ENCODE data around the gene EFCAB8.

EFCAB8 gene

GRCh38 chr20:32917191-32917950, 58.6 kb downstream of the EFCAB8 start:
- H3K9ac ChIP-seq (ENCODE audit: low read depth, low read length) = no peak overlapping the region
- no peak overlapping the region for H3K27ac ChIP-seq (ENCODE audit: low read depth, low read length)
- no peak overlapping the region for H3K4me3 ChIP-seq (ENCODE audit: low read length)
- 84% methylated on average over 9 of the region's 9 CpGs for WGBS
- H3K27me3 ChIP-seq (ENCODE audit: insufficient read depth, low read length) = no peaks in the 10 kb centered on the region
- H3K36me3 ChIP-seq (ENCODE audit: insufficient read depth, low read length) = no peaks in the 10 kb centered on the region
- peaks cover 10% of the 10 kb centered on the region for H3K9me3 ChIP-seq (ENCODE audit: insufficient read depth, low read depth, low read length)
- no peaks in the 10 kb centered on the region for H3K4me1 ChIP-seq (ENCODE audit: insufficient read depth, low read length)

- Histone ChIP-seq H3K4me1 (ENCODE audit: insufficient read depth, low read length) (no peaks in the 10 kb centered on the region), H3K27ac (ENCODE audit: low read depth, low read length) (no peak overlapping the region), H3K9ac (ENCODE audit: low read depth, low read length) (no peak overlapping the region), H3K4me3 (ENCODE audit: low read length) (no peak overlapping the region), H3K9me3 (ENCODE audit: insufficient read depth, low read depth, low read length) (peaks cover 10% of the 10 kb centered on the region), H3K27me3 (ENCODE audit: insufficient read depth, low read length) (no peaks in the 10 kb centered on the region), H3K36me3 (ENCODE audit: insufficient read depth, low read length) (no peaks in the 10 kb centered on the region)
- 89% methylated on average over 12 of the region's 12 CpGs for WGBS
Observed at GRCh38 chr20:32918296-32918695, 59.6 kb downstream of the EFCAB8 start.

GRCh38 chr20:32918751-32919150, 60.0 kb downstream of the EFCAB8 start:
- Histone ChIP-seq H3K36me3 (ENCODE audit: insufficient read depth, low read length) (no peaks in the 10 kb centered on the region), H3K27ac (ENCODE audit: low read depth, low read length) (no peak overlapping the region), H3K9me3 (ENCODE audit: insufficient read depth, low read depth, low read length) (peaks cover 10% of the 10 kb centered on the region), H3K9ac (ENCODE audit: low read depth, low read length) (no peak overlapping the region), H3K4me3 (ENCODE audit: low read length) (no peak overlapping the region), H3K27me3 (ENCODE audit: insufficient read depth, low read length) (no peaks in the 10 kb centered on the region), H3K4me1 (ENCODE audit: insufficient read depth, low read length) (no peaks in the 10 kb centered on the region)
- 100% methylated on average over 1 of the region's 1 CpG for WGBS

GRCh38 chr20:32920066-32920465, 61.3 kb downstream of the EFCAB8 start:
- Histone ChIP-seq H3K9ac (ENCODE audit: low read depth, low read length) (no peak overlapping the region), H3K27ac (ENCODE audit: low read depth, low read length) (no peak overlapping the region), H3K9me3 (ENCODE audit: insufficient read depth, low read depth, low read length) (peaks cover 9% of the 10 kb centered on the region), H3K4me3 (ENCODE audit: low read length) (no peak overlapping the region), H3K4me1 (ENCODE audit: insufficient read depth, low read length) (no peaks in the 10 kb centered on the region), H3K27me3 (ENCODE audit: insufficient read depth, low read length) (no peaks in the 10 kb centered on the region), H3K36me3 (ENCODE audit: insufficient read depth, low read length) (no peaks in the 10 kb centered on the region)
- WGBS = 92% methylated on average over 12 of the region's 12 CpGs

- no peak overlapping the region for H3K27ac ChIP-seq (ENCODE audit: low read depth, low read length)
- WGBS = 85% methylated on average over 4 of the region's 6 CpGs
- peaks cover 3% of the 10 kb centered on the region for H3K9me3 ChIP-seq (ENCODE audit: insufficient read depth, low read depth, low read length)
- H3K4me1 ChIP-seq (ENCODE audit: insufficient read depth, low read length) = no peaks in the 10 kb centered on the region
- no peak overlapping the region for H3K9ac ChIP-seq (ENCODE audit: low read depth, low read length)
- H3K4me3 ChIP-seq (ENCODE audit: low read length) = no peak overlapping the region
- H3K36me3 ChIP-seq (ENCODE audit: insufficient read depth, low read length) = no peaks in the 10 kb centered on the region
- no peaks in the 10 kb centered on the region for H3K27me3 ChIP-seq (ENCODE audit: insufficient read depth, low read length)
Observed at GRCh38 chr20:32920530-32921298, 62.0 kb downstream of the EFCAB8 start.

GRCh38 chr20:32922466-32922865, 63.7 kb downstream of the EFCAB8 start:
- H3K27me3 ChIP-seq (ENCODE audit: insufficient read depth, low read length) = no peaks in the 10 kb centered on the region
- 89% methylated on average over 3 of the region's 3 CpGs for WGBS

GRCh38 chr20:32924781-32925180, 66.1 kb downstream of the EFCAB8 start:
- H3K27me3 ChIP-seq (ENCODE audit: insufficient read depth, low read length) = no peaks in the 10 kb centered on the region
- H3K4me3 ChIP-seq (ENCODE audit: low read length) = no peak overlapping the region
- H3K9me3 ChIP-seq (ENCODE audit: insufficient read depth, low read depth, low read length) = no peaks in the 10 kb centered on the region
- H3K36me3 ChIP-seq (ENCODE audit: insufficient read depth, low read length) = no peaks in the 10 kb centered on the region
- no peak overlapping the region for H3K27ac ChIP-seq (ENCODE audit: low read depth, low read length)
- WGBS = 93% methylated on average over 1 of the region's 1 CpG
- no peaks in the 10 kb centered on the region for H3K4me1 ChIP-seq (ENCODE audit: insufficient read depth, low read length)
- H3K9ac ChIP-seq (ENCODE audit: low read depth, low read length) = no peak overlapping the region

More at GRCh38 chr20:32922466-32922865, 63.7 kb downstream of the EFCAB8 start:
- Histone ChIP-seq H3K9ac (ENCODE audit: low read depth, low read length) (no peak overlapping the region), H3K4me1 (ENCODE audit: insufficient read depth, low read length) (no peaks in the 10 kb centered on the region), H3K4me3 (ENCODE audit: low read length) (no peak overlapping the region), H3K9me3 (ENCODE audit: insufficient read depth, low read depth, low read length) (no peaks in the 10 kb centered on the region), H3K27ac (ENCODE audit: low read depth, low read length) (no peak overlapping the region), H3K36me3 (ENCODE audit: insufficient read depth, low read length) (no peaks in the 10 kb centered on the region)

GRCh38 chr20:32925481-32926196, 66.9 kb downstream of the EFCAB8 start:
- no peaks in the 10 kb centered on the region for H3K27me3 ChIP-seq (ENCODE audit: insufficient read depth, low read length)
- 91% methylated on average over 17 of the region's 17 CpGs for WGBS
- no peak overlapping the region for H3K27ac ChIP-seq (ENCODE audit: low read depth, low read length)
- no peaks in the 10 kb centered on the region for H3K36me3 ChIP-seq (ENCODE audit: insufficient read depth, low read length)
- no peak overlapping the region for H3K9ac ChIP-seq (ENCODE audit: low read depth, low read length)
- no peak overlapping the region for H3K4me3 ChIP-seq (ENCODE audit: low read length)
- H3K9me3 ChIP-seq (ENCODE audit: insufficient read depth, low read depth, low read length) = no peaks in the 10 kb centered on the region
- H3K4me1 ChIP-seq (ENCODE audit: insufficient read depth, low read length) = no peaks in the 10 kb centered on the region

GRCh38 chr20:32929162-32929561, 70.4 kb downstream of the EFCAB8 start:
- H3K36me3 ChIP-seq (ENCODE audit: insufficient read depth, low read length) = no peaks in the 10 kb centered on the region
- H3K9me3 ChIP-seq (ENCODE audit: insufficient read depth, low read depth, low read length) = no peaks in the 10 kb centered on the region
- H3K4me1 ChIP-seq (ENCODE audit: insufficient read depth, low read length) = no peaks in the 10 kb centered on the region
- no peaks in the 10 kb centered on the region for H3K27me3 ChIP-seq (ENCODE audit: insufficient read depth, low read length)
- H3K4me3 ChIP-seq (ENCODE audit: low read length) = no peak overlapping the region
- H3K9ac ChIP-seq (ENCODE audit: low read depth, low read length) = no peak overlapping the region
- 96% methylated on average over 2 of the region's 3 CpGs for WGBS
- H3K27ac ChIP-seq (ENCODE audit: low read depth, low read length) = no peak overlapping the region

- Histone ChIP-seq H3K27me3 (ENCODE audit: insufficient read depth, low read length) (no peaks in the 10 kb centered on the region), H3K36me3 (ENCODE audit: insufficient read depth, low read length) (no peaks in the 10 kb centered on the region), H3K9me3 (ENCODE audit: insufficient read depth, low read depth, low read length) (no peaks in the 10 kb centered on the region), H3K4me3 (ENCODE audit: low read length) (no peak overlapping the region), H3K9ac (ENCODE audit: low read depth, low read length) (no peak overlapping the region), H3K4me1 (ENCODE audit: insufficient read depth, low read length) (no peaks in the 10 kb centered on the region), H3K27ac (ENCODE audit: low read depth, low read length) (no peak overlapping the region)
- 82% methylated on average over 10 of the region's 10 CpGs for WGBS
Observed at GRCh38 chr20:32930181-32930580, 71.5 kb downstream of the EFCAB8 start.

GRCh38 chr20:32930701-32931100, 72.0 kb downstream of the EFCAB8 start:
- Histone ChIP-seq H3K9me3 (ENCODE audit: insufficient read depth, low read depth, low read length) (no peaks in the 10 kb centered on the region), H3K27ac (ENCODE audit: low read depth, low read length) (no peak overlapping the region), H3K4me3 (ENCODE audit: low read length) (no peak overlapping the region), H3K4me1 (ENCODE audit: insufficient read depth, low read length) (no peaks in the 10 kb centered on the region), H3K9ac (ENCODE audit: low read depth, low read length) (no peak overlapping the region), H3K27me3 (ENCODE audit: insufficient read depth, low read length) (no peaks in the 10 kb centered on the region), H3K36me3 (ENCODE audit: insufficient read depth, low read length) (no peaks in the 10 kb centered on the region)
- 92% methylated on average over 5 of the region's 5 CpGs for WGBS

All from HUES64 (cell line).